PC-9 (cell line): ENCODE measurements around the gene ZCCHC13.

Experiments used
- CTCF ChIP-seq: fragments of 200-600 bp; sonication (generic); conservative IDR thresholded peaks from 2 replicates; pipeline ENCODE4 v1.6.1; 2017; ENCODE audit warnings: mixed run types, antibody characterized with exemption, mild to moderate bottlenecking, moderate library complexity
- EZH2 ChIP-seq: fragments of 200-600 bp; sonication (generic); IDR thresholded peaks from 2 replicates; pipeline ENCODE4 v1.8.0; 2017; ENCODE audit warnings: antibody characterized with exemption, low read depth

- TF ChIP-seq CTCF (peak; percentile 80), EZH2 (no peak)
Measured at GRCh38 chrX:74343343-74344279, 39.6 kb downstream of the ZCCHC13 start.
